GM10847 (cell line): ENCODE data around the gene CLHC1.

Experiments
- POLR2A ChIP-seq: IDR thresholded peaks from 2 replicates; pipeline ENCODE4 v1.6.1; 2011; ENCODE audit not compliant: insufficient read length; ENCODE audit errors: extremely low read depth

Gene CLHC1

DNA sequence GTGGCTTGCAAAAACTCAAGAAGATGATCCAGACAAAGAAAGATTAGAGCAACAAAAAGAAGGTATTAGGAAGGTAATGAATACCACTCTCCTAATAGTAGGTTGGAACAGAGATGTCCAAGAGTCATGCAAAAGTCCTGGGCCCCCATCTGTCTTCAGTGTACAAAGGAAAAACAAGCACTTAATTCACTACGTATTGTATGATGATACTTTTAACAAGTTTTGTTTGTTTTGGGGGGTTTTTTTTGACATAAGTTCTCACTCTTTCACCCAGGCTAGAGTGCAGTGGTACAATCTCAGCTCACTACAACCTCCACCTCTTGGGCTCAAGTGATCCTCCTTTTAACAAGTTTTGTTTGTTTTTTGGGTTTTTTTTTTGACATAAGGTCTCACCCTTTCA lies 101.2 kb downstream of the CLHC1 start:
- no peak for TF ChIP-seq POLR2A
